ENCODE measurements around the gene PROCA1.
A peak's percentile ranks its signal among the peaks of the same experiment; 100 is the strongest.
"Not testable (repeated sequence)": the region's sequence is repeated elsewhere in the genome, so short reads cannot be mapped to it uniquely, and the experiment has no call there.

Gene PROCA1

GRCh38 chr17:28663723-28664122, 48.0 kb downstream of the PROCA1 start:
- no peak overlapping the region for H2AFZ ChIP-seq (ENCODE audit: low read depth, low read length, severe bottlenecking)
- H3K9me3 ChIP-seq (ENCODE audit: insufficient read depth, low read length): no peaks in the 10 kb centered on the region
- H3K79me2 ChIP-seq (ENCODE audit: insufficient read depth, low read length): peaks cover 84% of the 10 kb centered on the region
- no peak overlapping the region for H3K27ac ChIP-seq (ENCODE audit: low read depth, low read length)
- H3K9ac ChIP-seq (ENCODE audit: low read length): no peak overlapping the region
- peak overlapping the region; percentile 94 for H3K4me2 ChIP-seq (ENCODE audit: low read depth, low read length, poor library complexity, severe bottlenecking)
- no peaks in the 10 kb centered on the region for H3K27me3 ChIP-seq (ENCODE audit: low read length)
- no peaks in the 10 kb centered on the region; the same call in 1 of the 2 replicates for H4K20me1 ChIP-seq (ENCODE audit: low read depth, low read length)
- H3F3A ChIP-seq (ENCODE audit: insufficient read depth): no peaks in the 10 kb centered on the region
- H3K9me2 ChIP-seq (replicated peaks; ENCODE audit: insufficient read depth, low read length): no peaks in the 10 kb centered on the region
- H3K36me3 ChIP-seq (ENCODE audit: low read length): peaks cover 3% of the 10 kb centered on the region; the same call in 1 of the 2 replicates
- H3K4me3 ChIP-seq (ENCODE audit: insufficient read depth, low read length, poor library complexity, severe bottlenecking): no peak overlapping the region
- TF ChIP-seq CTCF (IDR thresholded peaks at IDR 0.05; ENCODE audit: insufficient read depth, low read length, poor library complexity, severe bottlenecking) (no peak), EZH2phosphoT487 (conservative IDR thresholded peaks at IDR 0.05; ENCODE audit: low read length) (no peak)

DNA sequence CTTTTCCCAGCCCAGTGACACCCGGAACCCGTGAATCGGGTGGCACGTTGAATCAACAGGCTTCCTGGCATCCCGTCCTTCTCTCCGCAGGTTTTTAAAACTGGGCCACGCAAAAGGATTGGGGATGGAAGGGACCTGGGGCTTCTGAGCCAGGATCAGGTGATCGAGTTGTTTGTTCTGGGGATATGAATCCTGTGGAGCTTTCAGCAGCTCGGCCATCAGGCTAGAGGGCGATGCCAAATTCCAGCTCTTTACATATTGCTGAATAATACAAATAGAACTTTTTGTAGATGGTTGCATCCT, 49.2 kb downstream of the PROCA1 start:
- no peaks in the 10 kb centered on the region for H3F3A ChIP-seq (ENCODE audit: insufficient read depth)
- peaks cover 3% of the 10 kb centered on the region; the same call in 1 of the 2 replicates for H3K36me3 ChIP-seq (ENCODE audit: low read length)
- no peaks in the 10 kb centered on the region; the same call in 1 of the 2 replicates for H4K20me1 ChIP-seq (ENCODE audit: low read depth, low read length)
- peak overlapping the region; percentile 94 for H3K4me2 ChIP-seq (ENCODE audit: low read depth, low read length, poor library complexity, severe bottlenecking)
- TF ChIP-seq CTCF (IDR thresholded peaks at IDR 0.05; ENCODE audit: insufficient read depth, low read length, poor library complexity, severe bottlenecking) (no peak), EZH2phosphoT487 (conservative IDR thresholded peaks at IDR 0.05; ENCODE audit: low read length) (no peak)
- peak overlapping the region; percentile 91 for H3K27ac ChIP-seq (ENCODE audit: low read depth, low read length)
- peaks cover 76% of the 10 kb centered on the region for H3K79me2 ChIP-seq (ENCODE audit: insufficient read depth, low read length)
- H3K27me3 ChIP-seq (ENCODE audit: low read length): no peaks in the 10 kb centered on the region
- H3K9me2 ChIP-seq (replicated peaks; ENCODE audit: insufficient read depth, low read length): no peaks in the 10 kb centered on the region
- peak overlapping the region; percentile 81 for H3K4me3 ChIP-seq (ENCODE audit: insufficient read depth, low read length, poor library complexity, severe bottlenecking)
- H3K9ac ChIP-seq (ENCODE audit: low read length): peak overlapping the region; percentile 92
- H3K9me3 ChIP-seq (ENCODE audit: insufficient read depth, low read length): no peaks in the 10 kb centered on the region
- peak overlapping the region; percentile 93 for H2AFZ ChIP-seq (ENCODE audit: low read depth, low read length, severe bottlenecking)

DNA sequence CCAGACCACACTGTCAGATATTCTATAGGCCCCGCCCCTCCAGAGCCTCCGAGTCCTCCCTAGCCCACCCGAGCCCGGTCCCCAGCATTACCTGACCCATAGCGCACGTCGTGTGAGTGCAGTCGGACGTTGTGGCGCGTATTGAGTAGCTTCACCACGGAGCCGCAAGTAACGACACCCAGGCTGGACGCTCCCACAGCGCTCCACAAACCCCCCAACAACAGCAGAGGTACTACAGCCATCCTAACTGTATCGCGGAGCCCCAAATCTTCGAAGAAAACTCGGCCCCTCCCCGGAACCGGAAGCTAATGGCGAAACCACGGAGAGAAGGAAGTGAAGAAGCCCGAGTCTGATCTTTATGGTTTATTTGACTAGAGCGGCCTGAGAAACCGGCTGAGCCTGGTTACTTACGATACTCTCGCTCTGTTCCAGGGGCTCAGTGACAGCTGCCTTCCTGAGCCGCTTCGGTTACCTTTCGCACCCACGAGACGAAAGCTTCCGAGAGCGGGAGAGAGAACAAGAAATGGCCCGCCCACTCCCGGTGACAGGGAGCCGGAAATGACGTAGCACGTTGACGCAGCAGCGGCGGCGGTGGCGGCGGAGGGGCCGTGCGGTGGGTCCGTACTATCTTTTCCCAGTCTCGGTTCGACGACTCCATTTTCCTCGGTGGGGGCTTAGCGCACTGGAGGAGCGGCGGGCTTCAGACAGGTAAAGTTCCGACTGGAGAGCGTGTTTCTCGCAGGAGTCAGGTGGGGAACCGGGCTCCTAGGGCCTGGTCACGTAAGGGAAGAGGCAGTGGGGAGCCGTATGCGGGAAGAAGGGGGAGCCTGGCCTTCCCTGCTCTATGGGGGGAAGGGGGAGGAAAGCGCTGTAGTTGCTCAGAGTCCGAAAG, 49.8 kb downstream of the PROCA1 start, which contains the start of the genes SDF2 and SUPT6H:
SDF2 (minus strand) TSS at position 272 of the 892 bp plus-strand sequence; CDS start at position 242, 30 bp downstream.
SUPT6H (plus strand) TSS at position 571 of the 892 bp plus-strand sequence. CDS start 11,197 bp downstream, outside the sequence.
- no peaks in the 10 kb centered on the region for H3K9me2 ChIP-seq (replicated peaks; ENCODE audit: insufficient read depth, low read length)
- H3K4me2 ChIP-seq (ENCODE audit: low read depth, low read length, poor library complexity, severe bottlenecking): peak within 1 kb of the TSS; percentile 94
- no peak for TF ChIP-seq CTCF (IDR thresholded peaks at IDR 0.05; ENCODE audit: insufficient read depth, low read length, poor library complexity, severe bottlenecking)
- TF ChIP-seq EZH2phosphoT487 (conservative IDR thresholded peaks at IDR 0.05; ENCODE audit: low read length): no peak
- H4K20me1 ChIP-seq (ENCODE audit: low read depth, low read length): no peaks in the 10 kb centered on the region; the same call in 1 of the 2 replicates
- H3K9ac ChIP-seq (ENCODE audit: low read length): peak within 1 kb of the TSS; percentile 92
- H3K79me2 ChIP-seq (ENCODE audit: insufficient read depth, low read length): peaks cover 74% of the 10 kb centered on the region
- no peaks in the 10 kb centered on the region for H3K9me3 ChIP-seq (ENCODE audit: insufficient read depth, low read length)
- H3F3A ChIP-seq (ENCODE audit: insufficient read depth): no peaks in the 10 kb centered on the region
- H3K4me3 ChIP-seq (ENCODE audit: insufficient read depth, low read length, poor library complexity, severe bottlenecking): peak within 1 kb of the TSS; percentile 81
- no peaks in the 10 kb centered on the region for H3K27me3 ChIP-seq (ENCODE audit: low read length)
- peaks cover 3% of the 10 kb centered on the region; the same call in 1 of the 2 replicates for H3K36me3 ChIP-seq (ENCODE audit: low read length)
- peak within 1 kb of the TSS; percentile 93 for H2AFZ ChIP-seq (ENCODE audit: low read depth, low read length, severe bottlenecking)
- H3K27ac ChIP-seq (ENCODE audit: low read depth, low read length): peak within 1 kb of the TSS; percentile 91

- H3K9me3 ChIP-seq (ENCODE audit: insufficient read depth, low read length); H3K27ac ChIP-seq (ENCODE audit: low read depth, low read length); H4K20me1 ChIP-seq (ENCODE audit: low read depth, low read length); H2AFZ ChIP-seq (ENCODE audit: low read depth, low read length, severe bottlenecking); H3K9ac ChIP-seq (ENCODE audit: low read length); H3F3A ChIP-seq (ENCODE audit: insufficient read depth); H3K27me3 ChIP-seq (ENCODE audit: low read length); H3K9me2 ChIP-seq (replicated peaks; ENCODE audit: insufficient read depth, low read length); H3K36me3 ChIP-seq (ENCODE audit: low read length); H3K4me2 ChIP-seq (ENCODE audit: low read depth, low read length, poor library complexity, severe bottlenecking); H3K4me3 ChIP-seq (ENCODE audit: insufficient read depth, low read length, poor library complexity, severe bottlenecking): not testable (repeated sequence)
- peaks cover 64% of the 10 kb centered on the region for H3K79me2 ChIP-seq (ENCODE audit: insufficient read depth, low read length)
Observed at GRCh38 chr17:28659497-28659881, 52.2 kb downstream of the PROCA1 start.

GRCh38 chr17:28658766-28659496, 52.8 kb downstream of the PROCA1 start:
- H3K4me3 ChIP-seq (ENCODE audit: insufficient read depth, low read length, poor library complexity, severe bottlenecking); H2AFZ ChIP-seq (ENCODE audit: low read depth, low read length, severe bottlenecking); H3K36me3 ChIP-seq (ENCODE audit: low read length); H3K4me2 ChIP-seq (ENCODE audit: low read depth, low read length, poor library complexity, severe bottlenecking); H3K27ac ChIP-seq (ENCODE audit: low read depth, low read length); H3K27me3 ChIP-seq (ENCODE audit: low read length); H3K9me3 ChIP-seq (ENCODE audit: insufficient read depth, low read length); H3K9ac ChIP-seq (ENCODE audit: low read length); H3K9me2 ChIP-seq (replicated peaks; ENCODE audit: insufficient read depth, low read length); H3F3A ChIP-seq (ENCODE audit: insufficient read depth); H4K20me1 ChIP-seq (ENCODE audit: low read depth, low read length): not testable (repeated sequence)
- peaks cover 58% of the 10 kb centered on the region for H3K79me2 ChIP-seq (ENCODE audit: insufficient read depth, low read length)

All from SU-DHL-6 (cell line).